ENCODE results near the gene CYLD. TPM values are rescaled to one million over a fixed set of nuclear protein-coding genes. Genes with fewer than 3 reads are reported as not detected.

CYLD gene
- total RNA-seq, 2 experiments from 2014 or later = 143 to 146 TPM

- ChIA-PET POLR2A (no interaction called here), CTCF (interaction anchor here (1.2 to 6.6 kb wide), 3 partner anchors 17 to 136 kb away, joined by 3 to 104 read pairs (median 3); partner anchors contain the start of gene SNX20)
Measured at GRCh38 chr16:50804290-50804907, 62.5 kb downstream of the CYLD start.

DNA sequence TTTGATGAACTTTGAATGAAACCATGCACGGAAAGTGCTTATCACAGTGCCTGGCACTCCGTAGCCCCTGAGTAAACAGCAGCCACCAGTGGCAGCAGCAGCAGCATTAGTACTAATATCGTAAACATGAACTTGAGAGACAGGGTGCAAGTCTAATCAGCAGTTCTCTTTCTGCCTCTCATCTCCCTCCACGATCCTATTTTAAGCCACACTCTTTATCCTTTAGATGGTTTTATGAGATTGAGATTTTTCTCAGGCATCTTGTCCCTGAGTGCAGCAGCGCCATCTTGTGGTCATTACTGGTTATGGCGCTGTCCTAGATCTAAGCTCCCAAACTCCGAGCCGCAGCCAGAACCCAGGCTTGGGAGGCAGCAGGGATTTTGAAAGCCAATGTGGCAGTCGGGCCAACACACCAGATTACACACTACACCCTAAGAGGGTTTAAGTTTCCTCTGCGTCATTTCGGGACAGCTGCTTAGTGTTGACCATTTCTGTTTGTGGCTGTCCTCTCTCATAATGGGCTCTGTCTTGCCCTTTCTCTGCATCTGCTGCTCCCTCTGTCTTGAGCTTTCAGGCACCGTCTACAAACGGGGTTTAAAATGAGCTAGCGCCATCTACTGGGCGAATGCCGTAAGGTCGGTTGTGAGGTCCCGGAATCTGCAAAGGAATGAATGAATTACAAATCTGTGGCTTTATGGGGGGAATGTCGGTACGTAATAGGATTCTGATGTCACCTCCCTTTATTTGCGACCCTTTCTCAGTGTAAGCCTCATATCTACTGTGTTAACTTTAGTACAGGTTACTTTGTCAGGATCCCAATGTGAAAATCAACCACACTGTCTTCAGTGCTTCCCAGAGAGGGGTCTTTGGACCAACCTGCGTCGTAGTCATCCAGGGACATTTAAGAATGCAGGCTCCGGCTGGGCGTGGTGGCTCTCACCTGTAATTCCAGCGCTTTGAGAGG, 64.5 kb downstream of the CYLD start:
- POLR2A ChIA-PET = interaction anchor here (0.7 kb wide), 1 partner anchor 437 kb away, joined by 3 read pairs; no protein-coding TSS in a partner anchor
- CTCF ChIA-PET = interaction anchor here (0.7 to 6.6 kb wide), 42 partner anchors 8 to 596 kb away, joined by 3 to 104 read pairs (median 4); partner anchors contain the start of genes CYLD and SNX20

GRCh38 chr16:50808929-50809538, 67.1 kb downstream of the CYLD start:
- CTCF ChIA-PET = interaction anchor here (0.7 kb wide), 1 partner anchor 75 kb away, joined by 5 read pairs; no protein-coding TSS in a partner anchor
- POLR2A ChIA-PET = no interaction called here

GRCh38 chr16:50809561-50809960, 67.7 kb downstream of the CYLD start:
- ChIA-PET CTCF (no interaction called here), POLR2A (no interaction called here)

DNA sequence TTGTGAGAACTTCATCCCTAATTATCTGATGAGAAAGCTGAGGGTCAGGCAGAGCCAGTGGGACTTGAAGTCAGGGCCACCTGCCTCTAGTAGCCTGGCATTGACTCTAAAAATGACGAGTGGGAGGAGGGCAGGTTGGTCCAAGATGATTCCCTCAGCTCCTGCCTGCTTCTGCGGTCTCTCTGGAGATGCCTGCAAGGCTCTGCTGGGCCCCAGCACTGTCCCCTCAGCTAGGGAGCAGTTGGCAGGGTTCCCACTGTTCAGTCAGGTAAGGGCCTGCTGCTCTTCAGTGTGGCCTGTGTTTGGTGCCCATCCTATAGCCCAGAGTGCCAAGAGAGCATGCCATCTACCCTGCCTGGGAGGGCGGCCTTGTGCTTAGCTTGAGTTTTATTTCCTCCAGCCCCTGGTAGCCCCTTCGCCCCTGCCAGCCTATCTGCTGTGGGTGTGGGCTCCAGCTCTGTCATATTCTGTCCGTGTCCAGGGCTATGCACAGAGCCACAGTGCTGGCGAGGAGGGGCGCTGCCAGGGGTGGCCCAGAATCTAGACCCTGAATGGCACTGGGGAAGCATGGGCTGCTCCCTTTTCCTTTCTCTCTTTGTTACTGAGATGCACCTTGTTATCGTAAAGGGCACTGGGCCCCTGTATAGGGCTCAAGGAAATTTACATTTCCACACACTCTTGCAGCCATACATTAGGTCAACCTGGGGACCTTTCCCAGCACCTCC, 68.5 kb downstream of the CYLD start:
- CTCF ChIA-PET = interaction anchor here (3.2 kb wide), 1 partner anchor 145 kb away, joined by 13 read pairs; no protein-coding TSS in a partner anchor
- POLR2A ChIA-PET = no interaction called here

- ChIA-PET POLR2A (no interaction called here), CTCF (interaction anchor here (3.2 kb wide), 1 partner anchor 146 kb away, joined by 13 read pairs; no protein-coding TSS in a partner anchor)
Measured at GRCh38 chr16:50812046-50812445, 70.2 kb downstream of the CYLD start.

- CTCF ChIA-PET = interaction anchor here (0.7 to 3.2 kb wide), 3 partner anchors 147 to 283 kb away, joined by 3 to 13 read pairs (median 3); no protein-coding TSS in a partner anchor
- POLR2A ChIA-PET = interaction anchor here (0.7 kb wide), 1 partner anchor 28 kb away, joined by 3 read pairs; no protein-coding TSS in a partner anchor
Measured at GRCh38 chr16:50812876-50813466, 71.1 kb downstream of the CYLD start.

DNA sequence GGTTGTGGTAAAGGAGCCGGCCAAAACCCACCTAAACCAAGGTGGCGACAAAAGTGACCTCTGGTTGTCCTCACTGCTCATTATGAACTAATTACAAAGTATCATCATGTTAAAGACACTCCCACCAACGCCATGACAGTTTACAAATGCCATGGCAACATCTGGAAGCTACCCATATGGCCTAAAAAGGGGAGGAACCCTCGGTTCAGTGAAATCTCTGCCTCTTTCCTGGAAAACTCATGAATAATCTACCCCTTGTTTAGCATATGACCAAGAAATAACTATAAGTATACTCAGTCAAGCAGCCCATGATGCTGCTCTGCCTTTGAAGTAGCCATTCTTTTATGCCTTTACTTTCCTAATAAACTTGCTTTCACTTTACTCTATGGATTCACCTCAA, 72.2 kb downstream of the CYLD start:
- POLR2A ChIA-PET = interaction anchor here (0.7 kb wide), 1 partner anchor 29 kb away, joined by 3 read pairs; no protein-coding TSS in a partner anchor
- CTCF ChIA-PET = interaction anchor here (1.8 kb wide), 1 partner anchor 8 kb away, joined by 12 read pairs; no protein-coding TSS in a partner anchor

- CTCF ChIA-PET = interaction anchor here (1.8 kb wide), 1 partner anchor 8 kb away, joined by 12 read pairs; no protein-coding TSS in a partner anchor
Measured at GRCh38 chr16:50814541-50814940, 72.7 kb downstream of the CYLD start.

DNA sequence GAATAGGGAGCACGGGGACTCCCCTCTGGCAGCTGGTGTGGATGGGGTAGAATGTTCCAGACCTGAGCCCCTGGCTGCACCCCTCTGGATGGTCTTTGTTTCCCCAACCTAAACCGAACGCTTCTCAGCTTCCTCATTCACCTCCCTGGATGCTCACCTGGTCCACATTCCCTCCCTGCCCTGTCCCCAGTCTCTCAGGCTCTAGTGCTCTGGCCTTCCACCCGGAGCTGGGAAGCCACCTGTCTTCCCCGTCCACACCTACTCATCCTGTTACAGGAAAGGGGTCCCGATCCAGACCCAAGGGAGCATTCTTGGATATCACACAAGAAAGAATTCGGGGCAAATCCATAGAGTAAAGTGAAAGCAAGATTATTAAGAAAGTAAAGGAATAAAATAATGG, 73.5 kb downstream of the CYLD start:
- CTCF ChIA-PET = interaction anchor here (1.8 kb wide), 1 partner anchor 9 kb away, joined by 12 read pairs; no protein-coding TSS in a partner anchor
- POLR2A ChIA-PET = no interaction called here

More at GRCh38 chr16:50814541-50814940, 72.7 kb downstream of the CYLD start:
- POLR2A ChIA-PET = no interaction called here

DNA sequence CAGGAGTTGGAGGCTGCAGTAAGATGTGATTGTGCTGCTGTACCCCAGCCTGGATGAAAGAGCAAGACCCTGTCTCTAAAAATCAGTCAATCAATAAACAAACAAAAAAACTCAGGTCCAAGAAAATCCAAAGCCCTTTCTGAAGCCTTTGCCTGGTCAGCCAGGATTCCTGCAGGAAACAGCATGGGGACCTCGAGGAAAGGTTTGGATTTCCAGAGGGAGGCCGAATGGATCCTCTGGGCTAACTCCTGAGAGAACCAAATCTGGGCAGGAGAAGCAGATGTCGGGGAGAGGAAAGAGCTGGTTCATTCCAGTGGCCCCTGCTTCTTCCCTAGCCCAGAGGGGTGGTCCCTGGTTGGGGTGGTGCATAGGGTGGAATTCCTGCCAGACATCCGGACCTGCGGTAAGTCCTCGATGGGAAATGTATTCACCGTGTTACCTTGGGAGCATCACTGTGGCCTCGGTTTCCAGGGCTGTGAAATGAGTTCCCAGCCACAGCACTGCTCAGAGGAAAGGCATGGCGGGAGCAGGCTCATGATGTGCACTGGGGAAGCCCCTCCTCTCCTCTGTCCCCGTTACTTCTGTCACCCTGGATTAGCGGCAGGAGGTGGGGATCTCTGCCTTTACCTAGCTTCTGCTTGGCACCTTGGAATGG, 75.1 kb downstream of the CYLD start:
- CTCF ChIA-PET = interaction anchor here (1.6 kb wide), 1 partner anchor 10 kb away, joined by 6 read pairs; no protein-coding TSS in a partner anchor
- POLR2A ChIA-PET = no interaction called here

GRCh38 chr16:50818380-50818779, 76.5 kb downstream of the CYLD start:
- ChIA-PET CTCF (no interaction called here), POLR2A (no interaction called here)

- ChIA-PET POLR2A (no interaction called here), CTCF (no interaction called here)
Measured at GRCh38 chr16:50819706-50820105, 77.8 kb downstream of the CYLD start.

- POLR2A ChIA-PET = no interaction called here
- CTCF ChIA-PET = no interaction called here
Measured at GRCh38 chr16:50820225-50820624, 78.3 kb downstream of the CYLD start.

- POLR2A ChIA-PET = no interaction called here
Measured at GRCh38 chr16:50821586-50821985, 79.7 kb downstream of the CYLD start.

DNA sequence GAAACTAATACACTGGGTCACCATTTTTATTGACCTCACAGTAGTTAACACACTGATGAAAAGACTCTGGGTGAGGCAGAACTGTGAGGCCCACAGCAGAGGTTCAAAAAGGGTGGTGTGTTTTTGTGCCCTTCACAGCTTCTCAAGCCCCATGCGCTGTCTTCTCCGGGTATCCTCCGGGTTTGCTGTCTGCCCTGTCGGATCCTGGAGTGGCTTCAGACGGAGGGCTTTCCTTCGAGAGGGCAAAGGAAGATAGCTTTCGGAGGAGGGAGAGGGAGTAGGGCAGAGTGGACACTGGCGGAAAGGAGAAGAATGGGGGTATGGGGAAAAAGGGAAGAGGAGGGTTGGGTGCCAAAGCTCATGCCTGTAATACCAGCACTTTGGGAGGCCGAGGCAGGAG, 80.8 kb downstream of the CYLD start:
- CTCF ChIA-PET = no interaction called here
- POLR2A ChIA-PET = no interaction called here

More at GRCh38 chr16:50821586-50821985, 79.7 kb downstream of the CYLD start:
- CTCF ChIA-PET = no interaction called here

DNA sequence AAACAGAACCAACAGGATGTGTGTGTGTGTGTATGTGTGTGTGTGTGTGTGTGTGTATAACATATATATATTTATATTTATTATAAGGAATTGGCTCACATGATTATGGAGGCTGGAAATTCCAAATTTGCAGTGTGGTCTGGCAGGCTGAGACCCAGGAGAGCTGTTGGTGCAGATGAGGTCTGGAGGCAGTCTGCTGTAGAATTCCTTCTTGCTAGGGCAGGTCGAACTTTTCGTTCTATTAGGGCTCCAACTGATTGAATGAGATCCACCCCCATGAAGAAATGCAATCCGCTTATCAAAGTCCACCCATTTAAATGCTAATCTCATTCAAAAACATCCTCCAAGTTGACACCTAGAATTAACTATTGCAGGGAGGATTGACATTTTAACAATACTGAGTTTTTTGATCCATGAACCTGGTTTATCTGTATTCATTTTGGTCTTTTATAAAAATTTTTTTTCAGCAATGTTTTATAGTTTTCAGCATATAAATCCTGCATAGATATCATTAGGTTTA, 85.0 kb downstream of the CYLD start:
- ChIA-PET POLR2A (no interaction called here), CTCF (no interaction called here)

DNA sequence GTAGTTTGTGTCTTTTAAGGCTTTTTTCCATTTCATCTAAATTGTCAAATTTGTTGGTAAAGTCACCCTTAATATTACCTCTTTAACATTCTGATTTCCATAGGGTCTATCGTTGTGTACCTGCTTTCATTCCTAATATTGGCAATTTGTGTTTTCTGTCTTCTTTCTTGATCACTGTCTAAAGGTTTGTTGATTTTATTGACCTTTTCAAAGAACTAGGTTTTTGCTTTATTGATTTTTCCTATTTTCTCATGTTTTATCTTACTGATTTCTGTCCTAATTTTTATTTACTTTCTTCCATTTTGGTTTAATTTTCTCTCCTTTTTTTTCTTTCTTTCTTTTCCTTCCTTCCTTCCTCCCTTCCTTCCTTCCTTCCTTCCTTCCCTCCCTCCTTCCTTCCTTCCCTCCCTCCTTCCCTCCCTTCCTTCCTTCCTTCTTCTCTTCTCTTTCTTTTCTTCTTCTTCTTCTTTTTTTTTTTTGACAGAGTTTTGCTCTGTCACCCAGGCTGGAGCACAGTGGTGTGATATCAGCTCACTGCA, 86.3 kb downstream of the CYLD start:
- ChIA-PET CTCF (no interaction called here), POLR2A (no interaction called here)

All from activated CD8-positive, alpha-beta memory T cell treated with anti-CD3 and anti-CD28 coated beads for 36 hours (primary cell).